HG02623 (cell line): ENCODE measurements around the gene TUT4.

Source experiments
- ATAC-seq: cut with Tn5 transposase; IDR thresholded peaks from one replicate; pipeline ENCODE4 v1.9.1; 2021; ENCODE audit warnings: moderate library complexity; ENCODE audit not compliant: unreplicated experiment

The TUT4 gene

DNA sequence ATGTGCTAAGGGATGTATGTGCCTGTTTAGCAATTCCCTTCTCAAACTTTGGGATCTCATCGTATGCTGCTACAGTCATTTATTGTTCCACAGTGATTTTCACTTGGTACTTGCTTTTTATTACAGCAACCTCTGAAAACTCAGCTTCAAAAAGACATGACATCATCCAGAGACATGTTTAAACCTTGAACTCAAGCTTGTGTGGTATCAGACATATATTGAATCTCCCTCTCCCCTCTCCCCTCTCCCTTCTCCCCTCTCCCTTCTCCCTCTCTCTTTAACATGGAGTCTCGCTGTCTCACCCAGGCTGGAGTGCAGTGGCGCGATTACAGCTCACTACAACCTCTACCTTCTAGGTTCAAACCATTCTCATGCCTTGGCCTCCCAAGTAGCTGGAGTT lies 19.5 kb upstream of the TUT4 start:
- no peak for ATAC-seq

DNA sequence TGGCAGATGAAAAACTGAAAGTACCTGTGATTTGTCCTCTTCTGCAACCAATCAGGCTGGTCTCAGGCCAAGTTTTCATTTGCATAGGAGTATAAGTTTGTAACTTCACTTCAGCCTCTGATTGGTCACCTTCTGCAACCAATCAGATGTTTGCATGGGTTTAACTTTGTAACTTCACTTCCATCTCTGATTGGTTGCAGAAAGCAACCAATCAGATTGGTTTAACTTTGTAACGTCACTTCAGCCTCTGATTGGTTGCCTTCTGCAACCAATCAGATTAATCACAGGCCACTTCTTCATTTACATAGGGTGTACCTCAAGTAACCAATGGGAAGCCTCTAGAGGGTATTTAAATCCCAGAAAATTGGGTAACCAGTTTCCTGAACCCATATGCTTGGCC lies 18.9 kb upstream of the TUT4 start:
- no peak for ATAC-seq

DNA sequence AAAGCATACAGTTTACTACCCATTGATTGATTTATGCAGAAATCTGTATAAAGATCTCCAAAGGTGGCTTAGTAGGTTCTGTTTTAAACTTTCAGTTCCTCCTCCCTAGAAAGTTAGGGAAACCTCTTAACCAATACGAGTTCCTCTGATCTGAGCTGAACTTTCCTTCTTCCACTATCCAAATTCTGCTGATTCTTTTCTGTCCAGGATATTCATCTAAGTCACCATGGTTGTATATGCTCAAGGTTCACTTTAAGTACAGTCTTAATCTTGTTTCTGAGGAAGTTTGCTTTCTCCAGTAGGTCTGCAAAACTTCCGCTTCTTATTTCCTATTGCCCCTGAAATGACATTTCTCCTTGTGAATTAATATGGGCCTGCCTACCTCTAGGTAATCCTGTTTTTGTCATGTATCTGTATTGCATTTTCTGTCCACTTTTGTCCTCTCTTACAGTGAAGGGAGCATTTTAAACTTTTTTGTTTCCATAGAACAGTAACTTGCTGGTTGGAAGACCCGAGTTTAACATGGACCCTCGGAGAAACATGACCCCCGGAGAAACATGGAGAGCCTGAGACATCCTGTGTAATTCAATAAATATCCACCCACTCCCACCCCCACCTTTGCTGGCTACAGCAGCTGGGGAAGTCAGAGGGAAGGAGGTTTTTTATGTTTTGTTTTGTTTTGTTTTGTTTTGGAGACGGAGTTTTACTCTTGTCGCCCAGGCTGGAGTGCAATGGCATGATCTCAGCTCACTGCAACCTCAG lies 16.7 kb upstream of the TUT4 start:
- ATAC-seq = no peak

DNA sequence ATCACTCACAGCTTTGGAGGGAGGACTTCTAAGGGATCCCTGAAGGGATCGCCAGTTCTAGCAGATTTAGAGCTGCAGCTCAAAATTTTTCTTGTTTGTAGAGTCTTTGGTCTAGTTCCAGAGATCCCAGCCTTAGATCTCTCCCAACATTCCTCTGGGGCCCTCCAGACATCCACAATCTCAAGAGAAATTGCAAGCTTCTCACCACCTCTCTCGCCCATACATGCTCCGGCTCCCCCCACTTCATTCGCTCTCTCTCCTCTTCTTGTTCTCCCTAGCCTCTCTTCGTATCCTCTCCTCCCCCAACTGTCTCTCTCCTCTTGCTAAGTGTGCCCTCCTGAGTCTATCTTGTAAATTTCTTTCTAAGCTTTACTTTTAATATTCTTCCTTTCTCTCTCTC lies 15.1 kb upstream of the TUT4 start:
- ATAC-seq = no peak

DNA sequence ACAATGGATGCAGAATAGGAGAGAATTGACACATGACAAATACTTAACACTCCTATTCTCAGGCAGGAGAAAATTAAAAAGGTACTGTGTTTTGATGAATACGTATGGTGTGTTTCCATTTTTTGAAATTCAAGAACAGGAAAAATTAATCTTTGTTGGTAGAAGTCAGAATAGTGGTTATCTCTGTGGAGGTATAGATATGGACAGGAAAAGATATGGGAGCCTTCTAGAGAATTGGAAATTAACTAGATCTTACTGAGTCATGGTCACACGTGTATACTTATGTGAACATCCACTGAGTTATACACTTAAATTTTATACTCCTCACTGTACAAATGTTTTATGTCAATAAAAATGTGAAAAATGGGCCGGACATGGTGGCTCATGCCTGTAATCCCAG lies 9.9 kb upstream of the TUT4 start:
- ATAC-seq = no peak

DNA sequence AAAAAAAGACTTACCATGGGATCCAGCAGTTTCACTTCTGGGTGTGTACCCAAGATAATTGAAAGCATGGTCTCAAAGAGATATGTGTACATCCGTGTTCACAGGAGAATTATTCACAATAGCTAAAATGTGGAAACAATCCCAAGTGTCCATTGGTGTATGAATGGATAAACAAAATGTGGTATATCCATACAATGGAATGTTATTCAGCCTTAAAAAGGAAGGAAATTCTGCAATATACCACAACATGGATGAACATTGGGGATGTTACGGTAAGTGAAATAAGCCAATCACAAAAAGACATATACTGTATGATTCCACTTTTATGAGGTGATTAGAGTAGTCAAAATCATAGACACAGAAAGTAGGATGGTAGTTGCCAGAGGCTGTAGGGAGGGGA lies 7.0 kb upstream of the TUT4 start:
- ATAC-seq = no peak

DNA sequence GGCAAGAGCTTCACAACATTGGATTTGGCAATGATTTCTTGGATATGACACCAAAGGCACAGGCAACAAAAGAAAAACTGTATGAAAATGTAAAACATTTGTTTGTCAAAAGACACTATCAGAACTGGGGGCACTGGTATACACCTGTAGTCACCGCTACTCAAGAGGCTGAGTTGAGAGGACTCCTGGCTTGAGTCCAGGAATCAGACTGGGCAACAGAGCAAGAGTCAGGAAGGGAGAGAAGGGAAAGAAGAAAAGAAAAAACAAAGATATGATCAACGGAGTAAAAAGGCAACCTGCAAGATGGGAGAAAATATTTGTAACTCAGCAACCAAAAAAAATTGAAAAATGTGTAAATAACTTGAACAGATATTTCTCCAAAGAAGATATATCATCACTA lies 6.0 kb upstream of the TUT4 start:
- ATAC-seq = no peak

DNA sequence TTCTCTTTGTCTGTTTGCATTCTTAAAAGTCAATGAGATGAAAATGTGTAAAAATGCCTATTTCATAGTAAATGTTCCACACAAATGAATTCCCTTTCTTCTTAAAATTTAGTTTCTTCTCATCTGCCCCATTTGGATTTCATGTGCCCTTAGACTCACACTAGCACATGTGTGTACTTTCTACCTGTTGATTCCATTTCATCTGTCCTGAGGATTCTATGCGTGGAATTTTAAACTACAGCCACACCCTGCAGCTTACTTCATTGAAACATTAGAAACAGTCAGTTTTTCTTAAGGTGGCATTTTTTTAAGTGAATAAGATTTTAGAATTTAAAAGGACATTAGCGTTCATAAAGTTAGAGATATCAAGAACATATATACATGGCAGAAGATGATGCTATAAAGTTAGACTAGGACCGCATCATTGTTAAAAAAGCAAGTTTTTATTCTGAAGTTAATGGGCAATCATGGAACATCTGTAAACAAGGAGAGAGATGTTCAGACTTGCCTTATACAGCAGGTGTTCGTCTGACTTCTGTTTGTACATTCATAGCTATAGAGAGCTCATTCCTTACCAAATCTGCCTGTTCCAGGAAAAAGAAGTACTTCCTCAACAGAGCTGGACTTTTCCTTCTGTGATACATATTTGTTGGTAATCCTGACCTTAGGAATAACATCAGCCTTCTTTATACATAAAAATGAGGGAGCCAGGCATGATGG lies 3.9 kb upstream of the TUT4 start:
- no peak for ATAC-seq

DNA sequence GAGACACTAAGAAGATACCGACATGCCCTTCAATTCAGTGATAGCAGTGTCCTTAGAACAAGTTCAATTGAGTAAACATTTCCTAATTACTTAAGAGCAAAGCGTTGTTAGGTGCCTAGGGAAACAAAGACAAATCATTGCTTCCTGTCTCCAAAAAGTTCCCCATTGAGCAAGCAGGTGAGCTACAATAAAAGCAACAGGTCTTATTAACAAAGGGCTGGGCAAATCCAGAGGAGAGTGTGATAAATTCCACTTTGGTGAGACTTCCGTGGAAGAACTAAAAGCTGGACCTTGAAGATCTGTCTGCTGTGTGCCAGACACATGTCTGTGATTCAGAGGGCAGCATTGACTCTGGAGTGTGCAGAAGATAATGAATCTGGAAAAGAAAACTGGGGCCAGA lies 1.9 kb upstream of the TUT4 start:
- no peak for ATAC-seq

DNA sequence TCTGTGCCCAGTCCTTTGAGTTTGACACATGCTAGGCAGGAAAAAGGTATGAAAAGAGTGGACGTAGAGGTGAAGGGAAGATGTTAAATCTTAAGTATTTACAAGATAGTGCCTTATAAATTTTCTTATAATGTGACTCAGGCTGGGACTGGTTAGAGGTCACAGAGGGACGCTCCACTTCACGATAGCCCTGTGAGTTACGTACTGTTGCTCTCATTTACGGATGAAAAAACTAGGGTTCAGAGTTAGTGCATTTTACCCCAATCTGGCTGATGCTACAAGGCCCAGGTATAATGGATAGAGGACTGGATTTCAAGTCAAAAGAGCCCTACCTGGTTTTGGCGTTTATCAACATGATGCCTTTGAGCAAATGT lies 1.4 kb upstream of the TUT4 start:
- no peak for ATAC-seq

DNA sequence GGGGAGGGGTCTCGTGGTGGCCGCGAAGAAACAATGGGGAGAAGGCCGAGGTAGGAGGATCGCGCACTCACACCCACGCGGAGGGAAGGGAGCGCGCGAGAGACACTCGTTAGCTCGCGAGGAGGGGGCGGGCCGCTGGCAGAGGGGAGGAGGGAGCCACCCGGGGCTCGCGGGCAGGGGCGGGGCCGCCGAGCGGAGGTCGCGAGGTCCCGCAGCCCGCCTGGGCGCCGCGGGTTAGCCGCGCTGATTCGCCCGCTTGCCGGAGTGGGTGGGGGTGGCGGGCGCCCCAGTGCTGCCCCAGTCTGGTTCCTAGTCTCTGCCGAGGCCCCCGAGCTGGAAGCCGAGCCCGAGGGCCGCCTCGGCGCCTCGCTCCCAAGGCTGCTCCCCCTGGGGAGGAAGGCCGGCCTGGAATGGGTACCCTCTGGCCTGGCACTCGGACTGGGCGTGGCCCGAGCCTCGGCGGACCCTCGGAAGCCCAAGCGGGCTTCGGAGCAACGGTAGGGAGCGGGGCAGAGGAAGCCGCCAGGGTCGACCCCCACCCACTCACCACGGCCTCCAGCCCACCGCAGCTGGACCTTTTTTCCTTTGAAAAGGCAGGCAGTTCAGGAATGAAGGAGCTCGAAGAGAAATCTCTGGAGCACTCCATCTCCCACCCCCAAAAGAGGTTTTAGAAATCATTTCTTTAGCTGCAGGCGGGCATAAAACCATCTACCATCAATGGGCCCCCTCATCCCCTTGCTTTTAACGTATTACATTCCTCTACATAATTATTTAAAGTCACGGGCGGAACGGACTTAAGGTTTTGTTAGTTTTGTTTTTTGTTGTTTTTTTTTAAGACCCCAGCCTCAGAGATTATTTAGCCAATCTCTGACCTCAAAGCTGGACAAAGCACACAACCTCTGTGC lies 722 bp upstream of the TUT4 start:
- peak; percentile 51 for ATAC-seq

DNA sequence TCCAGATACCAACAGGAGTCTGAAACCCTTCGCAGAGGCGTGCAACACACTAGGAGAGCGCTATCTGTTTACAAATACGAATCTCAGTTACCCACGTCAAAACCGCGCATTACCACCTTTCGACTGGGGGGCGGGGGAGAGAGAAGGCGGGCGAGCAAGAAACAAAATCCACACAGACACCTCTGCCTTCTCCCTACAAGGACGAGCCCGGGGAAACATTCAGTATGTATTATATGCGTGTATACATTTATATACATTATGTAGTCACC lies 722 bp downstream of the TUT4 start:
- ATAC-seq = no peak

DNA sequence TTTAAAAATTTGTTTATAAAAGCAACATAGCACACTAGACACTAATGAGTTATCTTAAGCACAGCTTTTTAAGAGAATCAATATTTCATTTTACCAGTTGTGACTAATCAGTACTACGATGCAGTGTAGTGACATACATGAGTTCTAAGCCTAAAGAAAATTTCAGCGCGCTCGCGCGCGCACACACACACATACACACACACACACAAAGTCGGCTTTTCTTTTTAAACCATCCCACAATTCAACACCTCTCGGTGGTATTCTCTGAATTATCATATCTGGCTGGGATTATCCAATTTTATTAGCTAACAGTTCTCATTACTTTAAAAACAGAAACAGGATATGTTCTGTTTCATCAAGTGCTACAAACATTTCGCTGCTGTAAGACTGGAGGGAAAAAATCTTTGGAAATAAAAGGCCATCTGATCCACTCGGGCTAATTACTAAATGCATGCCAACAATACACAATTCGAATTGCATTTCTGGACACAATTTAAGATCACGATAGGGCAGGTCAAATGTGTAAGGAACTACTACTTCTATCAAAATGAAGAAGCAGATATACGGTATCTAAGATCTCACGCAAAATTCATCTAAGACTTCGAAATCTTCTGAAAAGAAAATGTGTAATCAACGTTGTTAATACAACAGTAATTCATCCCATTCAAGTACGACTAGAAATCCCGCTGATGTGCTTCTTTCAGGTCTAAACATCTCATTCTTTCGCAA lies 1.2 kb downstream of the TUT4 start:
- no peak for ATAC-seq

DNA sequence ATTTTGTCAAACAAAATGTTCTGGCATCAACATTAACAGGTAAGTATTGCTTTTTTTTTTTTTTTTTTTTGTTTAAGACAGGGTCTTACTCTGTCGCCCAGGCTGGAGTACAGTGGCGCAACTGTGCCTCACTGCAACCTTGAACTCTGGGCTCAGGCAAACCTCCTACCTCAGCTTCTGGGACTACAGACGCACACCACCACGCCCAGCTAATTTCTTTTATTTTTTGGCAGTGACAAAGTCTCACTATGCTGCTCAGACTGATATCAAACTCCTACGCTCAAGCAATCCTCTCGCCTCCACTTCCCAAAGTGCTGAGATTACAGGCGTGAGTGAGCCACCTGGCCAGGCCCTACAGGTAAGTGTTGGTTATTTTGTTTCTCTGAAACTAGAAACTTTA lies 2.4 kb downstream of the TUT4 start:
- ATAC-seq = no peak

DNA sequence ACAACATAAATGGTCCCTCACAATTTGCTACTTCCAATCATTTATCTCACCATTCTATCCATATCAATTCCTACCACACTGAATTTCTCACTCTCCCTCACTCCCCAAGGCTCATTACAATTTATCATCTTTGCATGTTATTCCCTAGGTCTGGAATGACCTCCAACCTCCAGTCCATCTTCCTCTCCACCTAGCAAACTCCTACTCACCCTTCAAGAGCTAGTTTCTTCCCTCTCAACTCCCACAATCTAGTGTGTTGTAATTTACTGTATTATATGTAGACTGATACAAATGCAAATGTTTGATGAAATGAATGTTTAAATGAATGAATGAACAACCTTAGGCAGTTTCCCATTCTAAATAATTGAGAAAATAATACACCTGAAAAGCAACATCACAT lies 3.6 kb downstream of the TUT4 start:
- ATAC-seq = no peak

DNA sequence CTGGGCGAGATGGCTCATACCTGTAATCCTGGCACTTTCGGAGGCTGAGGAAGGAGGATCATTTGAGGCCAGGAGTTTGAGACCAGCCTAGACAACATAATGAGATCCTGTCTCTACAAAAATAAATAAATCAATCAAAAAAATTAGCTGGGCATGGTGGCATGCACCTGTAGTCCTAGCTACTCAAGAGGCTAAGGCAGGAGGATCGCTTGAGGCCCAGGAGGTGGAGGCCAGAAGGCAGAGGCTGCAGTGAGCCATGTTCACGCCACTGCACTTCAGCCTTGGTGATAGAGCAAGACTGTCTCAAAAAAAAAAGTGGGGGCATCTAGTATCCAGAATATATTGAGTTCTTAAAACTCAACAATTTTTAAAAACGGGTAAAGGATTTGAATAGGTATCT lies 6.0 kb downstream of the TUT4 start:
- no peak for ATAC-seq

DNA sequence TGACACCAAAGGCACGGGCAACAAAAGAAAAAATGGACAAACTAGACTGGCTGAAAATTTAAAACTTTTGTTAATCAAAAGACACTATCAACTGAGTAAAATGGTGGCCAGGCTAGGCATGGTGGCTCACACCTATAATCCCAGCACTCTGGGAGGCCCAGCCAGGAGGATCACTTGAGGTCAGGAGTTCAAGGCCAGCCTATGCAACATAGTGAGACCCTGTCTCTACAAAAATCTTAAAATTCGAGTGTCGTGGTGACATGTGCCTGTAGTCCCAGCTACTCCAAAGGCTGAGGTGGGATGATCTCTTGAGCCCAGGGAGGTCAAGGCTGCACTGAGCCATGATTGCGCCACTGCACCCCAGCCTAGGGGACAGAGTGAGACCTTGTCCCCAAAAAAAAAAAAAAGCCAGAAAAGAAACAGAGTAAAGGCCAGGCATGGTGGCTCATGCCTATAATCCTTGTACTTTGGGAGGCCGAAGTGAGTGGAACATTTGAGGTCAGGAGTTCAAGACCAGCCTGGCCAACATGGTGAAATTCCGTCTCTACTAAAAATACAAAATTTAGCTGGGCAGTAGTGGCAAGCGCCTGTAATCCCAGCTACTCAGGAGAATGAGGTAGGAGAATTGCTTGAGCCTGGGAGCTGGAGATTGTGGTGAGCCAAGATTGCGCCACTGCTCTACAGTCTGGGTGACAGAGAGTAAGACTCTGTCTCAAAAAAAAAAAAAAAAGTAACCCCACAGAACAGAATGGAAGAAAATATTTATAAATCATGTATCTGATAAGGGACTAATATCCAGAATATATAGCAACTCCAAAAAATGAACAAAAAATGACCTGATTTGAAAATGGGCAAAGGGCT lies 8.0 kb downstream of the TUT4 start:
- ATAC-seq = no peak

DNA sequence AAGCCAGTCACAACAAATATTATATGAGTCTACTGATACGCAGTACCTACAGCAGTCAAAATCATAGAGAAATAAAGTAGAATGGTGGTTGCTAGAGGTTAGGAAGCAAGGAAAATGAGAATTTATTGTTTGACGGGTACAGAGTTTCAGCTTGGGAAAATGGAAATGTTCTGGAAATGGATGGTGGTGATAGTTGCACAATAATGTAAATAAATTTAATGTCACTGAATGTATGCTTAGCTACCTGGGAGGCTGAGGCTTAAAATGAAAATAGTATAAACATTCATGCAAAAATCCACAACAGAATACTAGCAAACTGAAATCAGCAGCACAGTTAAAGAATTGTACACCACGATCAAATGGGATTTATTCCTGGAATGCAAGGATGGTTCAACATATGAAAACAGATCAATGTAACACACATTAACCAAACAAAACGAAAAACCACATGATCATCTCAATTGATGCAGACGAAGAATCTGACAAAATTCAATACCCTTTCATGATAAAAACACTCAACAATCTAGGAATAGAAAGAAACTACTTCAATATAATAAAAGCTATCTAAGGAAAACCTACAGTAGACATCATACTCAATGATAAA lies 10.7 kb downstream of the TUT4 start:
- no peak for ATAC-seq

DNA sequence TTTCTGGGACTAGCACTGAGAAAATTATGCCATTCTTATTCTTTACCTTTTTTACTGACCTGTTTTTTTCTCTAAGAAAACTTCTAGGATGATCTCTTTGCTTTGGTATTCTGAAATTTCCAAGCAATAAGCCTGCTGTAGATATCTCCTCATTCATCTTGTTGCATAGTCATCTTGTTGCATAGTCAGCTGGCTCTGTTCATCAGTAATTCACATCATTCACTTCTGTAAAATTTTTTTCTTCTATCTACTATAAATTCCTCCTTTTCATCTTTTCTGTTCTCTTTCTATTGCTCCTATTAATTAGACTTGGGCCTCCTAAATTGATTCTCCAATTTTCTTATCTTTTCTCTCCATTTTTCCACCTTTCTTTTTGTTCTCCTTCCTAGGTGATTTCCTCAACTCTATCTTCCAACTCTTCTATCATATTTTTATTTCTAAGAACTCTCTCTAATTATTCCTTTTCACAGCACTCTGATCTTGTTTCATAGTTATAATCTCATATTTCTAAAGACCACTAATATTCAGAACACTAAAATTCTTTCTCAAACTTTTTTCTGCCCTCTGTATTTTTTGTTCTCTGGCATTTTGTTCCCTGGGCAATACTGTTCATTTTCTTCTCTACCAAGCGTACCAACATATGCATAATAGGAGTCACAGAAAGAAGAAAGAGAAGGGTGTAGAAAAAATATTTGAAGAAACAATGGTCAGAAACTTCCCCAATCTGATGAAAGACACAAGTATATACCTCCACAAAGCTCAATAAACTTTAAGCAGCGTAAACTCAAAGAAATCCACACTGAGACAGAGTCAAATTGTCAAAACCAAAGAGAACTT lies 17.7 kb downstream of the TUT4 start:
- no peak for ATAC-seq
